WTC11 (cell line): ENCODE data around the gene ROBO2.

Experiments
- CTCF ChIP-seq: fragments of 200-600 bp; IDR thresholded peaks from 2 replicates; pipeline ENCODE4 v1.8.0; 2022; ENCODE audit warnings: antibody characterized with exemption
- ELF4 ChIP-seq: sonication (generic); formaldehyde crosslinking; IDR thresholded peaks from 2 replicates; pipeline ENCODE4 v1.8.1; 2022; ENCODE audit warnings: low read depth, mild to moderate bottlenecking, moderate library complexity, missing genetic modification reagents
- OVOL2 ChIP-seq: fragments of 250-450 bp; sonication (Bioruptor Pico); IDR thresholded peaks from 2 replicates; pipeline ENCODE4 v1.9.0; 2021; ENCODE audit warnings: mild to moderate bottlenecking, borderline replicate concordance
- SMAD4 ChIP-seq: sonication (generic); formaldehyde crosslinking; IDR thresholded peaks from 2 replicates; pipeline ENCODE4 v1.8.0; 2022; ENCODE audit warnings: mild to moderate bottlenecking, missing genetic modification reagents
- STAT6 ChIP-seq: sonication (generic); formaldehyde crosslinking; conservative IDR thresholded peaks from 2 replicates; pipeline ENCODE4 v1.8.1; 2023; ENCODE audit warnings: mild to moderate bottlenecking, low read depth, missing genetic modification reagents, moderate library complexity

GRCh38 chr3:77690284-77690845, 650.5 kb downstream of the ROBO2 start:
- TF ChIP-seq STAT6 (CRISPR knock-in tag) = no peak
- TF ChIP-seq SMAD4 (CRISPR knock-in tag) = no peak
- TF ChIP-seq CTCF = no peak
- TF ChIP-seq ELF4 = no peak
- TF ChIP-seq OVOL2 (CRISPR knock-in tag) = no peak
